ENCODE data around the gene TAF6. TPM values are rescaled to one million over a fixed set of nuclear protein-coding genes. Genes with fewer than 3 reads are reported as not detected.

Gene TAF6
- polyA plus RNA-seq (2012; ENCODE audit: low read depth, missing spikeins): 23.2 TPM

DNA sequence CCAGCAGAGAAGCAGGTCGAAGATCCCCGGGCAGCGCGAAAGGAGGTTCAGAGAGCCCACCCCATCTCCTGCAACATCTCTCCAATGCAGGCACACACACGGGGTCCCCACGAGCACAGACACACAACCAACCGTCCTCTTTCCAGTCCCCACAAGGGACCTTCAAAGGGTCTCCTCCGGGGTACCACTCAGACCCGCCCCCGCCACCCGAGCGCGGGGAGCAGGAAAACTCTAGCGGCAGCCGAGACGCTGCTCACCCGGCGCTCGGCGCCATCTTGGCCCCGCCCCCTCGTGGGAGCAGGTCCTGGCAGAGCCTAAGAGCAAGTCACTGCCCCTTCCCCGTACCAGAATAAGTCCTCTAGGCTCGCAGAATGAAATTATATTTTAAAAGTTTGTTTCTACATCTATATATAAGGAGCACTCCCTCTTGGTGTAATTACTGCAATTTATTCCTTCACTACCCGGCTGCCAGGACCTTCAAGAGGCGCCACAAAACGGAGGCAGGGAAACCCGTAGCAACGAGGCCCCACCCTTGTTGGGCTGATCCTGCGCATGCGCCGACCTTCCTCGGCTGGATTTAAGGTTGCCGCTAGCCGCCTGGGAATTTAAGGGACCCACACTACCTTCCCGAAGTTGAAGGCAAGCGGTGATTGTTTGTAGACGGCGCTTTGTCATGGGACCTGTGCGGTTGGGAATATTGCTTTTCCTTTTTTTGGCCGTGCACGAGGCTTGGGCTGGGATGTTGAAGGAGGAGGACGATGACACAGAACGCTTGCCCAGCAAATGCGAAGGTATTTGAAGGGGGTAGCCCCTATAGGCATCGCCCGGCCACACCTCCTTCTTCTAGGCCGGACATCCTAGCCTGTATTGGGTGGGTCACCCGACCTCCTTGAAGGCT lies at the start of gene TAF6, which contains the start of gene CNPY4:
Gene TAF6 (minus strand): TSS at position 287 of the 898 bp plus-strand sequence. CDS start 5,149 bp downstream, outside the sequence.
Gene CNPY4 (plus strand): TSS at position 563 of the 898 bp plus-strand sequence. CDS start 111 bp downstream, at position 674.
- DNase-seq (ENCODE audit: insufficient read length, low spot score) (peak; percentile 98), FAIRE-seq (peak; percentile 84)
- TF ChIP-seq POLR2A (IDR thresholded peaks at IDR 0.05; ENCODE audit: low read depth, low read length) (peak; percentile 74), POU2F2 (IDR thresholded peaks at IDR 0.05; ENCODE audit: low read depth, low read length) (0 out of 2 replicates have a peak, but pooled peaks have one; percentile 9), POLR2AphosphoS5 (IDR thresholded peaks at IDR 0.05; ENCODE audit: low read depth, low read length) (no peak), TAF1 (IDR thresholded peaks at IDR 0.05; ENCODE audit: low read depth, low read length) (peak; percentile 100), SPI1 (IDR thresholded peaks at IDR 0.05; ENCODE audit: low read depth, low read length) (no peak), PAX5 (IDR thresholded peaks at IDR 0.05; ENCODE audit: insufficient read depth, low read length, severe bottlenecking) (no peak)

DNA sequence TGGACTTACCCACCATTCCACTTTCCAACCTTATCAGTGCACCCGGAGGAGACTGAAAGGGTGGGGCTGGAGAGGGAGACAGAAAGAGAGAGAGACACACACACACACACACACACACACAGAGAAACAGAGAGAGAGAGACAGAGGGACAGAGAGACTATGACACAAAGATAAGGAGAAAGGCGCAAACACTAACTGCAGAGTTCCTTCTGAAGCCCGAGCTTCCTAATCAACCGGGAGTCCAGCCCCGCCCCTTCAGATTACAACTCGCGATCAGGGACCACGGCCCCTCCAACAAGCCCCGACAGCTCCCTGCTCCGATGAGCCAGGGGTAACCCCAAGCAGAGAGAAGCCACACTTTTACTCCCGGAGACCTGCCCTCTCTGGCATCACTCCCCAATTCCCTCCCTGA lies 48.8 kb upstream of the TAF6 start:
- no peak for FAIRE-seq
- no peak for TF ChIP-seq POLR2A (IDR thresholded peaks at IDR 0.05; ENCODE audit: low read depth, low read length)
- TF ChIP-seq TAF1 (IDR thresholded peaks at IDR 0.05; ENCODE audit: low read depth, low read length): no peak
- TF ChIP-seq PAX5 (IDR thresholded peaks at IDR 0.05; ENCODE audit: insufficient read depth, low read length, severe bottlenecking): no peak
- no peak for TF ChIP-seq POLR2AphosphoS5 (IDR thresholded peaks at IDR 0.05; ENCODE audit: low read depth, low read length)
- TF ChIP-seq SPI1 (IDR thresholded peaks at IDR 0.05; ENCODE audit: low read depth, low read length): no peak
- TF ChIP-seq POU2F2 (IDR thresholded peaks at IDR 0.05; ENCODE audit: low read depth, low read length): no peak
- DNase-seq (ENCODE audit: insufficient read length, low spot score): no peak

DNA sequence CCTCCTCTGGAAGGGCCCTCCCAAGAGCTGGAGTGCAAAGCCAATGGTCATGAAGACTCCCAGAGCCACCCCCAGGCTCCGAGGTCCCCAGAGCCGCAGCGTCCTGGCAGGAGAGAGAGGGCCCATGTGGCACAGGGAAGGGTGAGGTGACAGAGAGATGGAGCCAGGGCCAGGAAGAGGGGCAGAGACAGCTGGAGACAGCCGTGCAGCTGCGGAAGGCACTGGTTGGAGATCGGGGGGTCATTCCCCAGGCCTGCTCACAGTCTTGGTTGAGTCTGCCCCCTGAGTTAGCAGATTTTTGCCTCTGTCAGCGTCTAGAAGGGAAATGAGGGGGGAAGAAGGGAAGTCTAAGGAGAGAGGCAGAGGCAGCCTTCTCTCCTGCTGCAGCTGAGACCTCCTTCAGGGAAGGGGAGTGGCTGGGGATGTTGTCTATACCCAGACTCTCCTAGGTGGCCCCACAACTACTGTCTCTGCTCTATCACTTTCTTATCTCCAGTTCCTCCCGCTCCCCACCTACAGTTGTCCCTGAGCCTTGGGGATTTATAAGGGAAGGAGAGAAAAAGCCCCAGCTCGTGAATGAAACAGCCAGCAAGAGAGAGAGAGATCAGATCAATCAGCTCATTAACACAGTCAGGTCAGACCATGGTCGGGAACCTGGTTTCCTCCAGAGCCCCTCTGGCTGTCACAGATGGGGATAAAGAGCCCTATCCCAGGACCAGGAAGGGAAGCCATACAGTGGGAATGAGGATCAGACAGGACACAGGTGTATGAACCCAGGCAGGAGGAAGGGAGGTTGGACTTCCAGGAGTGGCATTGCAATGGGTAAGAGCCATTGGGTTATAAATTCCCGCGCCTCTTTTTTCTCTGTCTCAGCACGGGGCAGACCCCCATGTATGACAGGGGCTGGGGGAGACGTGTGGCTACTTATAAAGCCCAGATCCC lies 48.1 kb upstream of the TAF6 start:
- FAIRE-seq: peak; percentile 9
- DNase-seq (ENCODE audit: insufficient read length, low spot score): no peak
- TF ChIP-seq POLR2A (IDR thresholded peaks at IDR 0.05; ENCODE audit: low read depth, low read length) (no peak), TAF1 (IDR thresholded peaks at IDR 0.05; ENCODE audit: low read depth, low read length) (no peak), SPI1 (IDR thresholded peaks at IDR 0.05; ENCODE audit: low read depth, low read length) (no peak), POLR2AphosphoS5 (IDR thresholded peaks at IDR 0.05; ENCODE audit: low read depth, low read length) (no peak), POU2F2 (IDR thresholded peaks at IDR 0.05; ENCODE audit: low read depth, low read length) (no peak), PAX5 (IDR thresholded peaks at IDR 0.05; ENCODE audit: insufficient read depth, low read length, severe bottlenecking) (no peak)

DNA sequence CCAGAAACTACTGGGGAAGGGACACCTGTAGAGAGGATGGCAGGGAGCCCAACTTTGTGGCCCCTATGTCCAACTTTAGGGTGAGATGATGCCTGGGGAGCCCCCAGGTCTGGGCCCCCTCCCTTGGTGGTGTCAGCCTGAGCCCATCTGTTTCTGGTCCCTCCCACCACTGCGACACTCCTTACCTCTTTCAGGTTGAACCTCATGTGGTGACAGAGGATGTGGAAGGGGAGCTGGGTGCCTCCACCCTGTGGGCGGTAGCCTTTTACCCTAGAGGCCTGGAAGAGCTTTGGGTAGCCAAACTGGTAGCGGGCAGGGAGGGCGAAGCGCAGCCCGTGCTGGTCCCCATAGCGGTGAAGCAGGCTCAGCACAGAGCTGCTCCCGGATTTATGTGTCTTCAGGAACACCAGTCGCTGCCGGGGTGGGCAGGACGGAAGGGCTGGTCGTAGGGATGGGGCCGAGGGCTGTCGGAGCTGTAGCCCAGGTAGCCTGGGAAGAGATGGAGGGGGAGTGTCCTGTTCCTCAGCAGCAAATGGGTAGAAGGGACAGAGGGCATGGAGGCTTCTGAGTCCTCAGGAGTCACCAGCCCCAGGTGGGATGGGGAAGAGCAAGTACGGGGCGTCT lies 47.3 kb upstream of the TAF6 start:
- TF ChIP-seq SPI1 (IDR thresholded peaks at IDR 0.05; ENCODE audit: low read depth, low read length) (no peak), POLR2A (IDR thresholded peaks at IDR 0.05; ENCODE audit: low read depth, low read length) (no peak), POLR2AphosphoS5 (IDR thresholded peaks at IDR 0.05; ENCODE audit: low read depth, low read length) (no peak), TAF1 (IDR thresholded peaks at IDR 0.05; ENCODE audit: low read depth, low read length) (no peak), PAX5 (IDR thresholded peaks at IDR 0.05; ENCODE audit: insufficient read depth, low read length, severe bottlenecking) (no peak), POU2F2 (IDR thresholded peaks at IDR 0.05; ENCODE audit: low read depth, low read length) (no peak)
- DNase-seq (ENCODE audit: insufficient read length, low spot score) (no peak), FAIRE-seq (no peak)

DNA sequence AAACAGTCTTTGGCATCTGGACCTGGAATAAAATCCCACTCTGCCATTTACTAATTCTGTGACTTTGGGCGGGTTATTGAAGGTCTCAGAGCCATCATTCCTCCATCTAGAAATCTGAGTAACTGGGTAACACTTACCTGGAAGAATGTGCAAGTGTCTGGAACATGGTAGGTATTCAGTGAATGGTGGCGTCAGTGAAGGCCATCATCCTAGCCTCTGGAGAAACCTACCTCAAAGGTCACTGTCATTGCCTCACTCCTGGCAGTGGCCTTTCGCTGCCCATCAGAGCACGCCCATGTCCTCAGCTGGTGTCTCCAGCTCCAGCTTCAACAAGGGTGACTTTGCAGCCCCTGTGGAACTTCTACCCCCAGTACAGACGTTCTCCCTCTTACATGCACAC lies 44.7 kb upstream of the TAF6 start:
- FAIRE-seq: no peak
- no peak for DNase-seq (ENCODE audit: insufficient read length, low spot score)
- no peak for TF ChIP-seq TAF1 (IDR thresholded peaks at IDR 0.05; ENCODE audit: low read depth, low read length)

DNA sequence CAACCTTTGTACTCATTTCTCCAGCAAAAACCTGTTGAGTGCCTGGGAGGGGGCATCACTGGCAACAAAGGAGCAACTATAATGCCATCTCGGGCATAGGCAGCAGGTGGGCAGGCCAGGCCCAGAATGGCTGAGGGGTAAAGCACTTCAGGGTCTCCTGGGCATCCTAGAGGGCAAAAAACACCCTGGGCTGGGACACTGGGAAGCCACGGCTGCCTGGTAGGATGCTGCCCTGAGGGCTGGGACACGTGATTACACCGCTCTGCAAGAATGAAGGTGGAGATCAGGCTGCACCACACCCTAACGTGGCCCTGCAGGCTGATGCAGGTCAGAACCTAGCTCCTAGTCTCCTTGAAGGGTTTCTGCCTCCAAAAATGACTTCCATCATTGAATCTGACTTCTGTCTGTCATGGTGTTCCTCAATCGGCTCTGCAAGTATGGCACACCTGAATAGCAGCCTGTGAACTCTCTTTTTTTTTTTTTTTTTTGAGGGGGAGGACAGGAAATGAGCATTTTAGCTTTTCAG lies 43.9 kb upstream of the TAF6 start:
- TF ChIP-seq POLR2A (IDR thresholded peaks at IDR 0.05; ENCODE audit: low read depth, low read length) (no peak), POU2F2 (IDR thresholded peaks at IDR 0.05; ENCODE audit: low read depth, low read length) (no peak)
- no peak for DNase-seq (ENCODE audit: insufficient read length, low spot score)

DNA sequence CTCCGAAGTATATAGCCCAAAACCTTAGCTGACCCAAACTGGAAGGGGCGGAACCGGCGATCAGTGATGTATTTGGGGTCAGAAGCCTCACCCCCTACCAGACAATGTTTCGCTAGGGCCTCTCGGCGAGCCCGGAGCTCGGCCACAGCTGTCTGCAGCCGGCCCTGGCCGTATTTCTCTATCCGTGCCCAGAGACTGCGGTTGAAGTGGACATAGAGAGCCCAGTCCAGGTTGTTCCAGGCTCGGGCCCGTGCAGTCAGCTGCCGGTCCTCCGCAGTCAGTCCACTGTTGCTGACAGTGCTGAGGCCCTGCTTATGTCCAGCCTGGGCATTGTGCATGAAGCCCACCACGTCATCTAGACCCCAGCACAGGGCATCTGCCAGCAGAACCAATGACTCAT lies 40.9 kb upstream of the TAF6 start:
- FAIRE-seq (no peak), DNase-seq (ENCODE audit: insufficient read length, low spot score) (no peak)
- TF ChIP-seq TAF1 (IDR thresholded peaks at IDR 0.05; ENCODE audit: low read depth, low read length) (no peak), POU2F2 (IDR thresholded peaks at IDR 0.05; ENCODE audit: low read depth, low read length) (no peak), POLR2A (IDR thresholded peaks at IDR 0.05; ENCODE audit: low read depth, low read length) (no peak), POLR2AphosphoS5 (IDR thresholded peaks at IDR 0.05; ENCODE audit: low read depth, low read length) (no peak), SPI1 (IDR thresholded peaks at IDR 0.05; ENCODE audit: low read depth, low read length) (no peak), PAX5 (IDR thresholded peaks at IDR 0.05; ENCODE audit: insufficient read depth, low read length, severe bottlenecking) (no peak)

More for the DNA sequence above, 43.9 kb upstream of the TAF6 start:
- no peak for FAIRE-seq

DNA sequence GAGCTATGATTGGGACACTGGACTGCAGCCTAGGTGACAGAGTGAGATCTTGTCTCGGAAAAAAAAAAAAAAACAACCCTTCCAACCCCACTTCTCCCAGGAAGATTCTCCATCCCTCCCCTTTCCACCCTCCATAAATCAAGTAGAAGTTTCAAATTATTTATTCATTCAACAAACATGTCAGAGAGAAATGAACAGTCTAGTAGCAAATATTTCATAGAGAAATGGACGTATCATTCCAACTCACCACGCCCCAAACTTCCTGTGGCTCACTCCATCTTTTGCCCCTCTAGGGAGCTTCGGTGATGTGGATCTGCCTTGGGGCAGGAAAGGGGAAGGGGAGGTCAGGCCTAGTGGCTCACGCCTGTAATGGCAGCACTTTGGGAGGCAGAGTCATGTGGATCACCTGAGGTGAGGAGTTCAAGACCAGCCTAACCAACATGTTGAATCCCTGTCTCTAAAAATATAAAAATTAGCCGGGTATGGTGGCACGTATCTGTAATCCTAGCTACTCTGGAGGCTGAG lies 40.0 kb upstream of the TAF6 start:
- DNase-seq (ENCODE audit: insufficient read length, low spot score) (no peak), FAIRE-seq (no peak)
- TF ChIP-seq POLR2A (IDR thresholded peaks at IDR 0.05; ENCODE audit: low read depth, low read length) (no peak), PAX5 (IDR thresholded peaks at IDR 0.05; ENCODE audit: insufficient read depth, low read length, severe bottlenecking) (no peak), POU2F2 (IDR thresholded peaks at IDR 0.05; ENCODE audit: low read depth, low read length) (no peak), SPI1 (IDR thresholded peaks at IDR 0.05; ENCODE audit: low read depth, low read length) (peak; percentile 9; the same call in 1 of the 2 replicates)

Measured in GM12891 (cell line).